ENCODE measurements around the gene PLEKHS1.

PLEKHS1 gene

GRCh38 chr10:113753020-113753692, 1.7 kb downstream of the PLEKHS1 start:
- DNase-seq (ENCODE audit: extremely low read depth, insufficient read length): no peak
- TF ChIP-seq, protein P1, sequence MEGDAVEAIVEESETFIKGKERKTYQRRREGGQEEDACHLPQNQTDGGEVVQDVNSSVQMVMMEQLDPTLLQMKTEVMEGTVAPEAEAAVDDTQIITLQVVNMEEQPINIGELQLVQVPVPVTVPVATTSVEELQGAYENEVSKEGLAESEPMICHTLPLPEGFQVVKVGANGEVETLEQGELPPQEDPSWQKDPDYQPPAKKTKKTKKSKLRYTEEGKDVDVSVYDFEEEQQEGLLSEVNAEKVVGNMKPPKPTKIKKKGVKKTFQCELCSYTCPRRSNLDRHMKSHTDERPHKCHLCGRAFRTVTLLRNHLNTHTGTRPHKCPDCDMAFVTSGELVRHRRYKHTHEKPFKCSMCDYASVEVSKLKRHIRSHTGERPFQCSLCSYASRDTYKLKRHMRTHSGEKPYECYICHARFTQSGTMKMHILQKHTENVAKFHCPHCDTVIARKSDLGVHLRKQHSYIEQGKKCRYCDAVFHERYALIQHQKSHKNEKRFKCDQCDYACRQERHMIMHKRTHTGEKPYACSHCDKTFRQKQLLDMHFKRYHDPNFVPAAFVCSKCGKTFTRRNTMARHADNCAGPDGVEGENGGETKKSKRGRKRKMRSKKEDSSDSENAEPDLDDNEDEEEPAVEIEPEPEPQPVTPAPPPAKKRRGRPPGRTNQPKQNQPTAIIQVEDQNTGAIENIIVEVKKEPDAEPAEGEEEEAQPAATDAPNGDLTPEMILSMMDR (IDR thresholded peaks at IDR 0.05; ENCODE audit: insufficient read depth, low read length, poor library complexity, severe bottlenecking): no peak
- Histone ChIP-seq H3K36me3 (ENCODE audit: control insufficient read depth, insufficient read depth, low read length) (no peaks in the 10 kb centered on the region), H3K27me3 (replicated peaks; ENCODE audit: control insufficient read depth, insufficient read depth, low read length) (no peaks in the 10 kb centered on the region; the same call in 1 of the 2 replicates), H3K4me3 (replicated peaks; ENCODE audit: low read depth, low read length) (no peak overlapping the region)

DNA sequence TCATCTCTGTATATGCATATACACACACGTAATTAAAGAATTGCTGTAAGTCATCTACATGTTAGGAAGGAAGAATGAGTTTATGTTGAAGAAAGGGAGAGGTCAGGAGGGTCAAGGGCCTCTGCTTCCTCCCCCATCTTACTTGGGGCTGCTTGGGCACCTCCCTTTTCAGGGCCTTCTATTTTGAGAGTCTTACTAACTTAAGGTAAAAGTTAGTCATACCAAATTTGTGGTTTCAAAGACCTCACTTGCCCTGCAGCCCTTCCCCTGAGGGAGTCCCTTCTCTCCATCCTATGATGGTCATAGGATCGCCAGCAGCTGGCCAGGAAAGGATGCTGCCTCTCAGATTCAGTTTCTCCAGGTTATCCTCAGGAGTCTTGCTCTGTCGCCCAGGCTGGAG, 2.6 kb downstream of the PLEKHS1 start:
- H3K36me3 ChIP-seq (ENCODE audit: control insufficient read depth, insufficient read depth, low read length): no peaks in the 10 kb centered on the region
- DNase-seq (ENCODE audit: extremely low read depth, insufficient read length): no peak

DNA sequence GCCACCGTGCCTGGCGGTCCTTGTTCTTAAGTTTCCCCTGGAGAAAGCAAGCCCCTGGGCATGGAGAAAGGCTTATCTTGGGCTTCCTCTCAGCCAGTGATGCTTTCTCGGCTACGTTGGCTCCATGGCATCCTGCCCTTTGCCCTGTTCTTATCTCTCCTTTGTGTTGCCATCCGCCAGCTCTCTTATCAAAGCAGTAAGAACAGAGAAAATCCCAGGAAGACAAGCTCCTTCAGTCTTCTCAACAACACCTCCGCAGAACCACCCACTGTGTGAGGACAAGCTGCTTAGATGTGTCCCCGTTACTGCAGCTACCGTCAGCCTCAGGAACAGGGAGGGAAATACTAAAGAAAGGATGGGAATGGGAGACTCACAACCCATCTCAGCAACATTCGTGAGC, 3.3 kb downstream of the PLEKHS1 start:
- H3K4me3 ChIP-seq (replicated peaks; ENCODE audit: low read depth, low read length): no peak overlapping the region
- no peak for DNase-seq (ENCODE audit: extremely low read depth, insufficient read length)
- H3K27me3 ChIP-seq (replicated peaks; ENCODE audit: control insufficient read depth, insufficient read depth, low read length): no peaks in the 10 kb centered on the region; the same call in 1 of the 2 replicates
- H3K36me3 ChIP-seq (ENCODE audit: control insufficient read depth, insufficient read depth, low read length): no peaks in the 10 kb centered on the region
- TF ChIP-seq, protein P1 (IDR thresholded peaks at IDR 0.05; ENCODE audit: insufficient read depth, low read length, poor library complexity, severe bottlenecking): no peak

More for the DNA sequence above, 2.6 kb downstream of the PLEKHS1 start:
- TF ChIP-seq, protein P1 (IDR thresholded peaks at IDR 0.05; ENCODE audit: insufficient read depth, low read length, poor library complexity, severe bottlenecking): no peak
- no peaks in the 10 kb centered on the region; the same call in 1 of the 2 replicates for H3K27me3 ChIP-seq (replicated peaks; ENCODE audit: control insufficient read depth, insufficient read depth, low read length)
- H3K4me3 ChIP-seq (replicated peaks; ENCODE audit: low read depth, low read length): no peak overlapping the region

GRCh38 chr10:113756940-113757543, 5.6 kb downstream of the PLEKHS1 start:
- no peaks in the 10 kb centered on the region; the same call in 1 of the 2 replicates for H3K27me3 ChIP-seq (replicated peaks; ENCODE audit: control insufficient read depth, insufficient read depth, low read length)
- no peaks in the 10 kb centered on the region for H3K36me3 ChIP-seq (ENCODE audit: control insufficient read depth, insufficient read depth, low read length)
- no peak for DNase-seq (ENCODE audit: extremely low read depth, insufficient read length)
- H3K4me3 ChIP-seq (replicated peaks; ENCODE audit: low read depth, low read length): no peak overlapping the region
- TF ChIP-seq, protein P1 (IDR thresholded peaks at IDR 0.05; ENCODE audit: insufficient read depth, low read length, poor library complexity, severe bottlenecking): no peak

- H3K27me3 ChIP-seq (replicated peaks; ENCODE audit: control insufficient read depth, insufficient read depth, low read length): no peaks in the 10 kb centered on the region
- no peak overlapping the region for H3K4me3 ChIP-seq (replicated peaks; ENCODE audit: low read depth, low read length)
- H3K36me3 ChIP-seq (ENCODE audit: control insufficient read depth, insufficient read depth, low read length): no peaks in the 10 kb centered on the region
- DNase-seq (ENCODE audit: extremely low read depth, insufficient read length): no peak
- TF ChIP-seq, protein P1 (IDR thresholded peaks at IDR 0.05; ENCODE audit: insufficient read depth, low read length, poor library complexity, severe bottlenecking): no peak
Measured at GRCh38 chr10:113762083-113762482, 10.6 kb downstream of the PLEKHS1 start.

All from GM06990 (cell line).